IMR-90 (cell line): ENCODE data around the gene ZFP92. TPM values are rescaled to one million over a fixed set of nuclear protein-coding genes. Genes with fewer than 3 reads are reported as not detected.

Experiments
- ATAC-seq: fragments of 200-7000 bp; cut with Tn5 transposase; 2 replicates; pipeline ENCODE4 v1.9.1; 2020; ENCODE audit warnings: low read depth, mild to moderate bottlenecking, moderate library complexity
- BruUV-seq: library from RNA; stranded (reverse); fragments of 400-500 nt; replicated peaks from 2 replicates; lab custom pipeline; 2021; lab: Mats Ljungman, UMichigan
- CTCF ChIA-PET: fragments of 300-600 bp; formaldehyde crosslinking; extraction: SDS; loops from one replicate; lab custom pipeline; 2021; ENCODE audit warnings: antibody characterized with exemption; lab: Yijun Ruan, JAX
- POLR2A ChIA-PET: fragments of 300-600 bp; sonication (Branson Sonifier 250); formaldehyde crosslinking; loops from one replicate; lab custom pipeline; 2022; ENCODE audit warnings: antibody characterized with exemption; ENCODE audit not compliant: unreplicated experiment; lab: Charles Lee
- DNase-seq: peaks from one replicate; pipeline ENCODE4 v3.0.0; 2013
- H2AFZ ChIP-seq: replicated peaks from 2 replicates; pipeline ENCODE3; 2013; ENCODE audit warnings: low read length, mild to moderate bottlenecking; ENCODE audit not compliant: poor library complexity
- H2AK5ac ChIP-seq: 2 replicates; pipeline ENCODE4 v1.6.1; 2013; ENCODE audit warnings: low read depth, low read length, inconsistent platforms
- H2AK9ac ChIP-seq: replicated peaks from 2 replicates; pipeline ENCODE3; 2013; ENCODE audit warnings: mild to moderate bottlenecking, low read depth, low read length, moderate library complexity; ENCODE audit not compliant: poor library complexity
- H2BK120ac ChIP-seq: 2 replicates; pipeline ENCODE4 v1.6.1; 2013; ENCODE audit warnings: low read depth, low read length, inconsistent platforms
- H2BK15ac ChIP-seq: 3 replicates; pipeline ENCODE4 v1.6.1; 2013; ENCODE audit warnings: low read depth, low read length, inconsistent platforms
- H2BK20ac ChIP-seq: 2 replicates; pipeline ENCODE4 v1.6.1; 2013; ENCODE audit warnings: low read depth, mild to moderate bottlenecking, inconsistent platforms, low read length, moderate library complexity
- H2BK5ac ChIP-seq: 2 replicates; pipeline ENCODE4 v1.6.1; 2013; ENCODE audit warnings: mild to moderate bottlenecking, low read depth, low read length, inconsistent platforms; ENCODE audit not compliant: poor library complexity, severe bottlenecking
- H3K14ac ChIP-seq: replicated peaks from 2 replicates; pipeline ENCODE4 v1.6.1; 2013; ENCODE audit warnings: low read depth, low read length, inconsistent platforms
- H3K18ac ChIP-seq: 2 replicates; pipeline ENCODE4 v1.6.1; 2013; ENCODE audit warnings: low read depth, low read length, control low read depth
- H3K23ac ChIP-seq: 2 replicates; pipeline ENCODE4 v1.6.1; 2013; ENCODE audit warnings: low read depth, low read length, inconsistent platforms
- H3K27ac ChIP-seq: 2 replicates; pipeline ENCODE4 v1.5.1; 2013; ENCODE audit warnings: mild to moderate bottlenecking, control low read depth, low read length; ENCODE audit not compliant: insufficient read depth
- H3K27me3 ChIP-seq: 2 replicates; pipeline ENCODE4 v1.6.1; 2013; ENCODE audit warnings: low read length; ENCODE audit not compliant: control insufficient read depth, insufficient read depth
- H3K36me3 ChIP-seq: 2 replicates; pipeline ENCODE4 v1.6.1; 2013; ENCODE audit warnings: low read length, mixed read lengths; ENCODE audit not compliant: control insufficient read depth, insufficient read depth
- H3K4ac ChIP-seq: 2 replicates; pipeline ENCODE4 v1.6.1; 2013; ENCODE audit warnings: low read depth, low read length, inconsistent platforms
- H3K4me1 ChIP-seq: 2 replicates; pipeline ENCODE4 v1.6.1; 2013; ENCODE audit warnings: low read length, mixed read lengths; ENCODE audit not compliant: control insufficient read depth, insufficient read depth
- H3K4me2 ChIP-seq: 2 replicates; pipeline ENCODE4 v1.6.1; 2013; ENCODE audit warnings: low read depth, mild to moderate bottlenecking, control low read depth, low read length, moderate library complexity
- H3K4me3 ChIP-seq: 2 replicates; pipeline ENCODE4 v1.5.1; 2013; ENCODE audit warnings: low read depth, mild to moderate bottlenecking, control low read depth, low read length, moderate library complexity; ENCODE audit not compliant: insufficient read depth
- H3K56ac ChIP-seq: 2 replicates; pipeline ENCODE4 v1.6.1; 2013; ENCODE audit warnings: low read length, inconsistent platforms; ENCODE audit not compliant: insufficient read depth; ENCODE audit errors: extremely low read depth
- H3K79me1 ChIP-seq, 2 experiments: 2 replicates each; pipeline ENCODE4 v1.6.1; 2013; ENCODE audit warnings: low read length in 2 of 2, inconsistent platforms in 1 of 2, low read depth in 1 of 2
- H3K9ac ChIP-seq: 2 replicates; pipeline ENCODE4 v1.6.1; 2013; ENCODE audit warnings: low read depth, low read length, control low read depth
- H3K9me1 ChIP-seq: 2 replicates; pipeline ENCODE4 v1.6.1; 2013; ENCODE audit warnings: low read length, inconsistent platforms; ENCODE audit not compliant: insufficient read depth
- H3K9me3 ChIP-seq: 2 replicates; pipeline ENCODE4 v1.6.1; 2013; ENCODE audit warnings: low read length; ENCODE audit not compliant: control insufficient read depth, insufficient read depth
- H4K20me1 ChIP-seq: 2 replicates; pipeline ENCODE4 v1.6.1; 2013; ENCODE audit warnings: low read length, inconsistent platforms; ENCODE audit not compliant: insufficient read depth
- H4K5ac ChIP-seq: 2 replicates; pipeline ENCODE4 v1.6.1; 2013; ENCODE audit warnings: mild to moderate bottlenecking, low read depth, low read length, control low read depth
- H4K8ac ChIP-seq, 2 experiments: 2 replicates each; pipeline ENCODE4 v1.6.1; 2013; ENCODE audit warnings: low read depth in 2 of 2, low read length in 2 of 2, control low read depth in 1 of 2, inconsistent platforms in 1 of 2
- H4K91ac ChIP-seq: 2 replicates; pipeline ENCODE4 v1.6.1; 2013; ENCODE audit warnings: low read depth, low read length, inconsistent platforms; ENCODE audit not compliant: insufficient read depth
- BHLHE40 ChIP-seq: fragments of 150-350 bp; IDR thresholded peaks from 2 replicates; pipeline ENCODE4 v1.6.1; 2016; ENCODE audit warnings: mild to moderate bottlenecking, low read depth, low read length
- CEBPB ChIP-seq: IDR thresholded peaks from 2 replicates; pipeline ENCODE4 v1.6.1; 2012; ENCODE audit warnings: low read depth, low read length, improper control_type of control experiment
- CHD1 ChIP-seq: IDR thresholded peaks from 2 replicates; pipeline ENCODE4 v1.6.1; 2012; ENCODE audit warnings: low read depth, low read length, improper control_type of control experiment
- FOS ChIP-seq: fragments of 150-350 bp; IDR thresholded peaks from 2 replicates; pipeline ENCODE4 v1.6.1; 2016; ENCODE audit warnings: low read depth, low read length
- MAFK ChIP-seq: IDR thresholded peaks from 2 replicates; pipeline ENCODE4 v1.6.1; 2012; ENCODE audit warnings: low read depth, low read length, improper control_type of control experiment
- MAZ ChIP-seq: IDR thresholded peaks from 2 replicates; pipeline ENCODE4 v1.6.1; 2012; ENCODE audit warnings: low read depth, mild to moderate bottlenecking, low read length, improper control_type of control experiment, moderate library complexity, borderline replicate concordance
- MXI1 ChIP-seq: IDR thresholded peaks from 2 replicates; pipeline ENCODE4 v1.6.1; 2012; ENCODE audit warnings: low read depth, mild to moderate bottlenecking, low read length, moderate library complexity, borderline replicate concordance
- NFE2L2 ChIP-seq: fragments of 150-350 bp; IDR thresholded peaks from 2 replicates; pipeline ENCODE4 v1.6.1; 2016; ENCODE audit warnings: low read depth, mild to moderate bottlenecking, low read length
- POLR2A ChIP-seq: IDR thresholded peaks from 2 replicates; pipeline ENCODE4 v1.6.1; 2012; ENCODE audit warnings: mild to moderate bottlenecking, low read depth, low read length
- RAD21 ChIP-seq: IDR thresholded peaks from 2 replicates; pipeline ENCODE4 v1.6.1; 2012; ENCODE audit warnings: low read length, improper control_type of control experiment
- RFX5 ChIP-seq: IDR thresholded peaks from 2 replicates; pipeline ENCODE4 v1.8.0; 2012; ENCODE audit warnings: low read depth, mild to moderate bottlenecking, low read length, moderate library complexity
- SMC3 ChIP-seq: fragments of 150-350 bp; IDR thresholded peaks from 2 replicates; pipeline ENCODE4 v1.6.1; 2016; ENCODE audit warnings: low read depth, mild to moderate bottlenecking, antibody characterized with exemption, low read length, moderate library complexity
- USF2 ChIP-seq: fragments of 150-350 bp; IDR thresholded peaks from 2 replicates; pipeline ENCODE4 v1.6.1; 2017; ENCODE audit warnings: mild to moderate bottlenecking, antibody characterized with exemption, low read length, low read depth
- WGBS, 2 experiments: methylation state at CpG; one replicate each; pipeline versions ENCODE4 v1.1.5 to v1.1.7; 2013; ENCODE audit warnings: missing lambda C conversion rate in 2 of 2; ENCODE audit not compliant: insufficient read length in 1 of 2; ENCODE audit errors: extremely low coverage in 2 of 2; 5-methylcytosine and 5-hydroxymethylcytosine counted together
- dilution Hi-C: fragments of 300-500 bp; cut with HindIII; formaldehyde crosslinking; loops from one replicate; pipeline ENCODE4 v1.14.3; 2018; ENCODE audit warnings: low sequenced_read_pairs; ENCODE audit not compliant: unreplicated experiment
- in situ Hi-C: fragments of 300-500 bp; cut with MboI; formaldehyde crosslinking; loops from 3 replicates; pipeline ENCODE4 v1.14.3; 2019; ENCODE audit warnings: low sequenced_read_pairs, inconsistent platforms, mixed read lengths
- intact Hi-C: fragments of 100-400 bp; cut with micrococcal nuclease; formaldehyde crosslinking; loops from 2 replicates; pipeline ENCODE4 v1.10.0; 2022
- polyA plus RNA-seq, 3 experiments: library from polyadenylated mRNA; depleted of rRNA; stranded (reverse); fragments of >200 nt; gene quantifications; 2 replicates each; pipeline ENCODE4 v1.2.3, GENCODE V29; 2012; ENCODE audit warnings: low replicate concordance in 1 of 3
- total RNA-seq: library from RNA; depleted of rRNA; stranded (reverse); fragments of >200 nt; gene quantifications from 2 replicates; pipeline ENCODE4 v1.2.3, GENCODE V29; 2012
- TF ChIP-seq, protein P1 (sequence below): conservative IDR thresholded peaks from 2 replicates; pipeline ENCODE4 v1.5.1; 2012; ENCODE audit warnings: mild to moderate bottlenecking, low read depth, low read length, improper control_type of control experiment
- TF ChIP-seq, protein P2 (sequence below): fragments of 150-350 bp; IDR thresholded peaks from 2 replicates; pipeline ENCODE4 v1.6.1; 2016; ENCODE audit warnings: low read depth, mild to moderate bottlenecking, low read length, moderate library complexity, borderline replicate concordance

ZFP92 gene
- total and polyA plus RNA-seq, 2 of the 4 experiments (the other 2 are of a cell fraction), result under 0.01 to 0.03 TPM

GRCh38 chrX:153421856-153422255 is 10.6 kb downstream of the ZFP92 start:
- Histone ChIP-seq H4K91ac (no peak overlapping the region), H4K5ac (no peak overlapping the region), H3K9ac (no peak overlapping the region), H2AK5ac (no peak overlapping the region), H3K27me3 (peaks cover 6% of the 10 kb centered on the region; the same call in 1 of the 2 replicates), H3K36me3 (no peaks in the 10 kb centered on the region), H3K9me1 (no peaks in the 10 kb centered on the region), H2BK20ac (no peak overlapping the region), H2BK120ac (no peak overlapping the region), H2BK5ac (no peak overlapping the region), H3K4me2 (no peak overlapping the region), H3K79me1 (no peaks in the 10 kb centered on the region), H3K27ac (no peak overlapping the region), H2BK15ac (no peak overlapping the region), H3K9me3 (peaks cover 6% of the 10 kb centered on the region; the same call in 1 of the 2 replicates), H4K8ac (no peak overlapping the region), H3K4me3 (no peak overlapping the region), H4K20me1 (no peaks in the 10 kb centered on the region), H3K18ac (no peak overlapping the region), H3K56ac (no peak overlapping the region), H2AFZ (no peak overlapping the region), H2AK9ac (no peak overlapping the region), H3K4ac (no peak overlapping the region), H3K14ac (no peak overlapping the region), H3K23ac (no peak overlapping the region), H3K4me1 (no peaks in the 10 kb centered on the region)
- dilution Hi-C loops, result no loop called here
- POLR2A ChIA-PET, result no interaction called here
- in situ Hi-C loops, result loop anchor here (25.0 kb wide), 1 partner anchor 235 kb away; the partner anchor contains the start of gene MAGEA1
- TF ChIP-seq USF2 (no peak), NFE2L2 (no peak), MAZ (no peak), SMC3 (no peak), RFX5 (no peak), FOS (no peak), CEBPB (no peak), BHLHE40 (no peak), CHD1 (no peak), RAD21 (no peak), POLR2A (no peak), MXI1 (no peak), MAFK (no peak)
- TF ChIP-seq, protein P1, sequence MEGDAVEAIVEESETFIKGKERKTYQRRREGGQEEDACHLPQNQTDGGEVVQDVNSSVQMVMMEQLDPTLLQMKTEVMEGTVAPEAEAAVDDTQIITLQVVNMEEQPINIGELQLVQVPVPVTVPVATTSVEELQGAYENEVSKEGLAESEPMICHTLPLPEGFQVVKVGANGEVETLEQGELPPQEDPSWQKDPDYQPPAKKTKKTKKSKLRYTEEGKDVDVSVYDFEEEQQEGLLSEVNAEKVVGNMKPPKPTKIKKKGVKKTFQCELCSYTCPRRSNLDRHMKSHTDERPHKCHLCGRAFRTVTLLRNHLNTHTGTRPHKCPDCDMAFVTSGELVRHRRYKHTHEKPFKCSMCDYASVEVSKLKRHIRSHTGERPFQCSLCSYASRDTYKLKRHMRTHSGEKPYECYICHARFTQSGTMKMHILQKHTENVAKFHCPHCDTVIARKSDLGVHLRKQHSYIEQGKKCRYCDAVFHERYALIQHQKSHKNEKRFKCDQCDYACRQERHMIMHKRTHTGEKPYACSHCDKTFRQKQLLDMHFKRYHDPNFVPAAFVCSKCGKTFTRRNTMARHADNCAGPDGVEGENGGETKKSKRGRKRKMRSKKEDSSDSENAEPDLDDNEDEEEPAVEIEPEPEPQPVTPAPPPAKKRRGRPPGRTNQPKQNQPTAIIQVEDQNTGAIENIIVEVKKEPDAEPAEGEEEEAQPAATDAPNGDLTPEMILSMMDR, result no peak
- TF ChIP-seq, protein P2, sequence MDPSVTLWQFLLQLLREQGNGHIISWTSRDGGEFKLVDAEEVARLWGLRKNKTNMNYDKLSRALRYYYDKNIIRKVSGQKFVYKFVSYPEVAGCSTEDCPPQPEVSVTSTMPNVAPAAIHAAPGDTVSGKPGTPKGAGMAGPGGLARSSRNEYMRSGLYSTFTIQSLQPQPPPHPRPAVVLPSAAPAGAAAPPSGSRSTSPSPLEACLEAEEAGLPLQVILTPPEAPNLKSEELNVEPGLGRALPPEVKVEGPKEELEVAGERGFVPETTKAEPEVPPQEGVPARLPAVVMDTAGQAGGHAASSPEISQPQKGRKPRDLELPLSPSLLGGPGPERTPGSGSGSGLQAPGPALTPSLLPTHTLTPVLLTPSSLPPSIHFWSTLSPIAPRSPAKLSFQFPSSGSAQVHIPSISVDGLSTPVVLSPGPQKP, result no peak
- intact Hi-C loops, result no loop called here
- CTCF ChIA-PET, result no interaction called here
- DNase-seq (no peak), ATAC-seq (no peak)
- no TSS peak for BruUV-seq
- WGBS, 2 experiments, result 75% methylated on average over 12 of the region's 18 CpGs; no CpG with 5 or more reads in 1 of the 2 experiments
